ENCODE data around the gene DEFB128. TPM values are rescaled to one million over a fixed set of nuclear protein-coding genes. Genes with fewer than 3 reads are reported as not detected.

The DEFB128 gene
- not detected in 2 replicates for polyA plus RNA-seq (2012; rRNA removed)
- polyA plus RNA-seq (2012; cell fraction: cytosol; rRNA removed), result not detected in 2 replicates
- not detected in 2 replicates for polyA plus RNA-seq (2012; cell fraction: nucleus; rRNA removed)

DNA sequence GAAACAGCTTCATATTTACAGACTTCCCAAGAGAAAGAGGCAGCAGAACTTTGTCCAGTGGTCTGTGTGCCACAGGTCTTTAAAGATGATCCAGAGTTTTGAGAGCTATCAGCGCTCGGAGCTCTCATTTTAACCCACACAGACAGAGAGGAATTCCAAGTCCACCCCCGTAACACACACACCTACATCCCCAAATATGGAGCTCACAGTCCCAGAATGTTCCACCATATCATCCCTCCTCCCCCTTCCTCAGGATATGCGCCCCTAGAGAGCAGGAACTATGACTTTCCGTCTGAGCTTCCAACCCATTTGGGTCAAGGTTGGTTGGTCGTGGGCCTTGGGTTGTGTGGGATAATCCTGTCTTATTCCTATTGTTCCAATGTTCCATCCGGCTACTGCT is at the start of gene DEFB128:
DEFB128 (minus strand) TSS at position 101 of the 400 bp plus-strand sequence; CDS start at position 13, 88 bp downstream.
- 8% methylated on average over 7 of the region's 7 CpGs for WGBS (ENCODE audit: low lambda C conversion rate)
- H3K79me2 ChIP-seq (ENCODE audit: insufficient read depth), result no peaks in the 10 kb centered on the region
- TF ChIP-seq RXRA (IDR thresholded peaks at IDR 0.05; ENCODE audit: borderline replicate concordance, low read depth) (no peak), SIN3A (IDR thresholded peaks at IDR 0.05; ENCODE audit: borderline replicate concordance, low read depth, low read length) (no peak), ELF1 (IDR thresholded peaks at IDR 0.05) (no peak), NRF1 (IDR thresholded peaks at IDR 0.05; ENCODE audit: low read depth, low read length) (no peak), MEF2A (IDR thresholded peaks at IDR 0.05; ENCODE audit: borderline replicate concordance, low read depth) (no peak), FOXM1 (IDR thresholded peaks at IDR 0.05; ENCODE audit: low read depth) (no peak), GABPA (IDR thresholded peaks at IDR 0.05; ENCODE audit: low read depth) (no peak), TEAD4 (IDR thresholded peaks at IDR 0.05; ENCODE audit: borderline replicate concordance, insufficient read depth) (no peak), POLR2AphosphoS5 (IDR thresholded peaks at IDR 0.05; ENCODE audit: low read depth, low read length) (no peak), TAF1 (IDR thresholded peaks at IDR 0.05; ENCODE audit: borderline replicate concordance, low read depth, low read length) (no peak)
- TF ChIP-seq, protein P1, sequence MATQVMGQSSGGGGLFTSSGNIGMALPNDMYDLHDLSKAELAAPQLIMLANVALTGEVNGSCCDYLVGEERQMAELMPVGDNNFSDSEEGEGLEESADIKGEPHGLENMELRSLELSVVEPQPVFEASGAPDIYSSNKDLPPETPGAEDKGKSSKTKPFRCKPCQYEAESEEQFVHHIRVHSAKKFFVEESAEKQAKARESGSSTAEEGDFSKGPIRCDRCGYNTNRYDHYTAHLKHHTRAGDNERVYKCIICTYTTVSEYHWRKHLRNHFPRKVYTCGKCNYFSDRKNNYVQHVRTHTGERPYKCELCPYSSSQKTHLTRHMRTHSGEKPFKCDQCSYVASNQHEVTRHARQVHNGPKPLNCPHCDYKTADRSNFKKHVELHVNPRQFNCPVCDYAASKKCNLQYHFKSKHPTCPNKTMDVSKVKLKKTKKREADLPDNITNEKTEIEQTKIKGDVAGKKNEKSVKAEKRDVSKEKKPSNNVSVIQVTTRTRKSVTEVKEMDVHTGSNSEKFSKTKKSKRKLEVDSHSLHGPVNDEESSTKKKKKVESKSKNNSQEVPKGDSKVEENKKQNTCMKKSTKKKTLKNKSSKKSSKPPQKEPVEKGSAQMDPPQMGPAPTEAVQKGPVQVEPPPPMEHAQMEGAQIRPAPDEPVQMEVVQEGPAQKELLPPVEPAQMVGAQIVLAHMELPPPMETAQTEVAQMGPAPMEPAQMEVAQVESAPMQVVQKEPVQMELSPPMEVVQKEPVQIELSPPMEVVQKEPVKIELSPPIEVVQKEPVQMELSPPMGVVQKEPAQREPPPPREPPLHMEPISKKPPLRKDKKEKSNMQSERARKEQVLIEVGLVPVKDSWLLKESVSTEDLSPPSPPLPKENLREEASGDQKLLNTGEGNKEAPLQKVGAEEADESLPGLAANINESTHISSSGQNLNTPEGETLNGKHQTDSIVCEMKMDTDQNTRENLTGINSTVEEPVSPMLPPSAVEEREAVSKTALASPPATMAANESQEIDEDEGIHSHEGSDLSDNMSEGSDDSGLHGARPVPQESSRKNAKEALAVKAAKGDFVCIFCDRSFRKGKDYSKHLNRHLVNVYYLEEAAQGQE (IDR thresholded peaks at IDR 0.05; ENCODE audit: low read depth, low read length), result no peak
- TF ChIP-seq, protein P2, sequence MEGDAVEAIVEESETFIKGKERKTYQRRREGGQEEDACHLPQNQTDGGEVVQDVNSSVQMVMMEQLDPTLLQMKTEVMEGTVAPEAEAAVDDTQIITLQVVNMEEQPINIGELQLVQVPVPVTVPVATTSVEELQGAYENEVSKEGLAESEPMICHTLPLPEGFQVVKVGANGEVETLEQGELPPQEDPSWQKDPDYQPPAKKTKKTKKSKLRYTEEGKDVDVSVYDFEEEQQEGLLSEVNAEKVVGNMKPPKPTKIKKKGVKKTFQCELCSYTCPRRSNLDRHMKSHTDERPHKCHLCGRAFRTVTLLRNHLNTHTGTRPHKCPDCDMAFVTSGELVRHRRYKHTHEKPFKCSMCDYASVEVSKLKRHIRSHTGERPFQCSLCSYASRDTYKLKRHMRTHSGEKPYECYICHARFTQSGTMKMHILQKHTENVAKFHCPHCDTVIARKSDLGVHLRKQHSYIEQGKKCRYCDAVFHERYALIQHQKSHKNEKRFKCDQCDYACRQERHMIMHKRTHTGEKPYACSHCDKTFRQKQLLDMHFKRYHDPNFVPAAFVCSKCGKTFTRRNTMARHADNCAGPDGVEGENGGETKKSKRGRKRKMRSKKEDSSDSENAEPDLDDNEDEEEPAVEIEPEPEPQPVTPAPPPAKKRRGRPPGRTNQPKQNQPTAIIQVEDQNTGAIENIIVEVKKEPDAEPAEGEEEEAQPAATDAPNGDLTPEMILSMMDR (IDR thresholded peaks at IDR 0.05), result no peak
- H3K4me2 ChIP-seq, result no peak within 1 kb of the TSS
- H4K20me1 ChIP-seq (ENCODE audit: insufficient read depth), result no peaks in the 10 kb centered on the region
- ChIA-PET CTCF (interaction anchor here (1.1 kb wide), 1 partner anchor 10 kb away, joined by 3 read pairs; no protein-coding TSS in a partner anchor), POLR2A (no interaction called here)
- no peak within 1 kb of the TSS for H3K9ac ChIP-seq
- H3K4me3 ChIP-seq (ENCODE audit: low read depth in 2 of 2, low read length in 1 of 2), result no peak within 1 kb of the TSS
- peaks cover 6% of the 10 kb centered on the region; the same call in 1 of the 2 replicates for H3K27me3 ChIP-seq (ENCODE audit: insufficient read depth)
- no peak within 1 kb of the TSS for H3K27ac ChIP-seq (ENCODE audit: low read depth in 2 of 2, low read length in 1 of 2)
- no peak within 1 kb of the TSS for H2AFZ ChIP-seq (ENCODE audit: low read depth)
- no peaks in the 10 kb centered on the region for H3K9me3 ChIP-seq
- H3K4me1 ChIP-seq (ENCODE audit: control insufficient read depth in 1 of 2, insufficient read depth in 2 of 2, low read depth in 1 of 2, low read length in 1 of 2), result no peaks in the 10 kb centered on the region
- H3K9me2 ChIP-seq, result no peaks in the 10 kb centered on the region
- DNase-seq, result no peak
- H3K36me3 ChIP-seq (replicated peaks in 1 of 2; ENCODE audit: control insufficient read depth in 1 of 2, insufficient read depth in 2 of 2, low read length in 1 of 2), result no peaks in the 10 kb centered on the region
- no peaks in the 10 kb centered on the region for H3F3A ChIP-seq (replicated peaks; ENCODE audit: insufficient read depth)

DNA sequence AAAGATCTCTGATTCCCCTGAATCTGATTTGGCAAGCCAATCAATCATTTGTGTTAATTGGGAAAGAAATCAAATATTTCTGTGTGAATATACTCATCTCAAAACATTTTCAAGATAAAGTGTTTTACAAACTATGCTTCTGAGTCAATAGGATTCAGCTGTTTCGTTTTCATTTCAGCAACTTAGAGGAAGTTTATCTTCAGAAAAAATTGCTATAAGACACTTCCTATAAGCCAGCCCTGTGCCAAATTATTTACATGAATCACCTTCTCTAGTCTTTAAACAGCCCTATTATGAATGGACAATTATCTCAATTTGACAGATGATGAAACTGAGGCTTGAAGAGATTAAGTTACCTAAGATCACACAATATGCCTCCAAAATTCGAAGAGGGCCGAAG is 48.4 kb upstream of the DEFB128 start:
- Histone ChIP-seq H3K4me3 (ENCODE audit: low read depth in 2 of 2, low read length in 1 of 2) (no peak overlapping the region), H3K9me2 (no peaks in the 10 kb centered on the region), H3K79me2 (ENCODE audit: insufficient read depth) (no peaks in the 10 kb centered on the region), H3K9me3 (no peaks in the 10 kb centered on the region), H4K20me1 (ENCODE audit: insufficient read depth) (no peaks in the 10 kb centered on the region), H3K36me3 (replicated peaks in 1 of 2; ENCODE audit: control insufficient read depth in 1 of 2, insufficient read depth in 2 of 2, low read length in 1 of 2) (no peaks in the 10 kb centered on the region), H3K27me3 (ENCODE audit: insufficient read depth) (no peaks in the 10 kb centered on the region; the same call in 1 of the 2 replicates), H3K4me1 (ENCODE audit: control insufficient read depth in 1 of 2, insufficient read depth in 2 of 2, low read depth in 1 of 2, low read length in 1 of 2) (no peaks in the 10 kb centered on the region; a peak in 1 of 4 replicates), H3K9ac (no peak overlapping the region), H3F3A (replicated peaks; ENCODE audit: insufficient read depth) (no peaks in the 10 kb centered on the region), H3K27ac (ENCODE audit: low read depth in 2 of 2, low read length in 1 of 2) (no peak overlapping the region), H2AFZ (ENCODE audit: low read depth) (no peak overlapping the region), H3K4me2 (no peak overlapping the region)
- WGBS (ENCODE audit: low lambda C conversion rate), result 53% methylated on average over 3 of the region's 3 CpGs
- CTCF ChIA-PET, result interaction anchor here (1.9 to 3.7 kb wide), 2 partner anchors 11 to 28 kb away, joined by 6 to 16 read pairs; partner anchors contain the start of gene DEFB129
- DNase-seq, result no peak
- TF ChIP-seq FOSL2 (IDR thresholded peaks at IDR 0.05; ENCODE audit: borderline replicate concordance, low read depth) (no peak), SMC3 (IDR thresholded peaks at IDR 0.05; ENCODE audit: low read depth, low read length) (no peak), POLR2AphosphoS5 (IDR thresholded peaks at IDR 0.05; ENCODE audit: low read depth, low read length) (no peak), NRF1 (IDR thresholded peaks at IDR 0.05; ENCODE audit: low read depth, low read length) (no peak), FOXJ3 (CRISPR knock-in tag; IDR thresholded peaks at IDR 0.05) (no peak)
- POLR2A ChIA-PET, result no interaction called here

Measured in SK-N-SH (cell line).